ENCODE results near the gene ANP32E. TPM values are rescaled to one million over a fixed set of nuclear protein-coding genes. Genes with fewer than 3 reads are reported as not detected.

Gene ANP32E
- total and polyA plus RNA-seq, 8 donors: 4.8 to 15.3 (median 8.7) TPM

DNA sequence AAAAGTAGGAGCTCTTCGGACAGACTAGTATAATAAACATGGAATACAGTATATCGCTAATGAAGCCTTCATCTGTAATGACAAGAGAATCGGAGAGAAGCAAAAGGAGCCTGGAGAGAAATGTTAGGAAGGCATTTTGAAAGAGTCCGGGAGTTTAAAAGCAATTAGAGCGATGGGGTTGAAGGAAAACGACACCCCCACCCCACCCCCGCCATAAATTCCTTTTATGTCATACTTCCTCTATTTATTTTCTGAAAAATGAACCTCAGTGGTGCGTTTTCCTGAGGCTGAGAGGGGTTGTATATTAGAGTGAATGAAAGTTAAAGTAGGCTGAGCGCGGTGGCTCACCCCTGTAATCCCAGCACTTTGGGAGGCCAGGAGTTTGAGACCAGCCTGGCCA, 33.5 kb upstream of the ANP32E start:
- FAIRE-seq (no peak), DNase-seq (no peak), ATAC-seq (no peak)
- intact Hi-C loops (cut with DNase I): no loop called here
- peak overlapping the region in 2 of 4 donors; percentile 92 to 98 for H3K4me3 ChIP-seq
- H3K9me3 ChIP-seq: no peaks in the 10 kb centered on the region
- TF ChIP-seq, protein P1, sequence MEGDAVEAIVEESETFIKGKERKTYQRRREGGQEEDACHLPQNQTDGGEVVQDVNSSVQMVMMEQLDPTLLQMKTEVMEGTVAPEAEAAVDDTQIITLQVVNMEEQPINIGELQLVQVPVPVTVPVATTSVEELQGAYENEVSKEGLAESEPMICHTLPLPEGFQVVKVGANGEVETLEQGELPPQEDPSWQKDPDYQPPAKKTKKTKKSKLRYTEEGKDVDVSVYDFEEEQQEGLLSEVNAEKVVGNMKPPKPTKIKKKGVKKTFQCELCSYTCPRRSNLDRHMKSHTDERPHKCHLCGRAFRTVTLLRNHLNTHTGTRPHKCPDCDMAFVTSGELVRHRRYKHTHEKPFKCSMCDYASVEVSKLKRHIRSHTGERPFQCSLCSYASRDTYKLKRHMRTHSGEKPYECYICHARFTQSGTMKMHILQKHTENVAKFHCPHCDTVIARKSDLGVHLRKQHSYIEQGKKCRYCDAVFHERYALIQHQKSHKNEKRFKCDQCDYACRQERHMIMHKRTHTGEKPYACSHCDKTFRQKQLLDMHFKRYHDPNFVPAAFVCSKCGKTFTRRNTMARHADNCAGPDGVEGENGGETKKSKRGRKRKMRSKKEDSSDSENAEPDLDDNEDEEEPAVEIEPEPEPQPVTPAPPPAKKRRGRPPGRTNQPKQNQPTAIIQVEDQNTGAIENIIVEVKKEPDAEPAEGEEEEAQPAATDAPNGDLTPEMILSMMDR (IDR thresholded peaks at IDR 0.05): no peak
- H3K27ac ChIP-seq: peak overlapping the region in 2 of 4 donors; percentile 82 to 87
- H3K4me1 ChIP-seq: peaks cover 0 to 12% (median 0%) of the 10 kb centered on the region in 3 donors
- no peaks in the 10 kb centered on the region for H3K27me3 ChIP-seq
- 32 to 41% methylated on average over 10 of the region's 10 CpGs for WGBS, 2 donors
- peaks cover 0 to 15% (median 4%) of the 10 kb centered on the region in 3 donors for H3K36me3 ChIP-seq

GRCh38 chr1:150268705-150269403, 32.9 kb upstream of the ANP32E start, which contains the start of gene APH1A:
APH1A (minus strand) TSS chr1:150269016; CDS start chr1:150268810, 206 bp downstream.
- 1% methylated on average over 49 of the region's 49 CpGs for WGBS, 2 donors
- H3K27ac ChIP-seq: peak within 1 kb of the TSS; percentile 60 to 87 (median 78)
- FAIRE-seq: no peak
- H3K27me3 ChIP-seq: no peaks in the 10 kb centered on the region
- peak; percentile 99 for ATAC-seq
- intact Hi-C loops (cut with DNase I): no loop called here
- TF ChIP-seq, protein P1 (IDR thresholded peaks at IDR 0.05): no peak
- H3K9me3 ChIP-seq: no peaks in the 10 kb centered on the region
- peaks cover 0 to 15% (median 4%) of the 10 kb centered on the region in 3 donors for H3K36me3 ChIP-seq
- DNase-seq: peak; percentile 93 to 98 (median 94)
- peak within 1 kb of the TSS; percentile 48 to 98 (median 94) for H3K4me3 ChIP-seq
- H3K4me1 ChIP-seq: peaks cover 0 to 12% (median 0%) of the 10 kb centered on the region in 3 donors

DNA sequence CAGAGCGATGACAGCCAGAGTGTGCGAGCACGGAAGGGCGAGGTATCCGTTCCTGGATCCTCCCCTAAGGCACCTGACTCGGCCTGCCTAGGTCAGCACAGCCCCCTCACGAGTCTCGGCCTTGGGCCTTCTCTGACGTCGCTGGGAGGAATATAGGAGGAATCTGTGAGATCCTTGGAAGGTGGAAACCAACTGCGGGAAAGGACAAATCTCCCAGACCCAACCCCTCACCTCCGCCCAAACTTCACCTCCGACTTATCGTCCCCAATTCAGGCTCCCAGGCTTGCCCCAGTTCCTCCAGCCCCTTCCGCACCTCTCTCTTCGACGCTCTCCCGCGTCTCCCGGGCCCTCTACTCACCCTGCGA, 32.4 kb upstream of the ANP32E start:
- H3K27ac ChIP-seq: peak overlapping the region; percentile 60 to 87 (median 78)
- peaks cover 0 to 12% (median 0%) of the 10 kb centered on the region in 3 donors for H3K4me1 ChIP-seq
- 0% methylated on average over 21 of the region's 21 CpGs for WGBS, 2 donors
- H3K4me3 ChIP-seq: peak overlapping the region; percentile 48 to 98 (median 94)
- FAIRE-seq: no peak
- no peaks in the 10 kb centered on the region for H3K9me3 ChIP-seq
- peaks cover 0 to 15% (median 4%) of the 10 kb centered on the region in 3 donors for H3K36me3 ChIP-seq
- peak; percentile 46 to 67 (median 54) for ATAC-seq
- TF ChIP-seq, protein P1 (IDR thresholded peaks at IDR 0.05): no peak
- peak in 4 of 6 donors; percentile 29 to 54 (median 38) for DNase-seq
- H3K27me3 ChIP-seq: no peaks in the 10 kb centered on the region
- intact Hi-C loops (cut with DNase I): no loop called here

DNA sequence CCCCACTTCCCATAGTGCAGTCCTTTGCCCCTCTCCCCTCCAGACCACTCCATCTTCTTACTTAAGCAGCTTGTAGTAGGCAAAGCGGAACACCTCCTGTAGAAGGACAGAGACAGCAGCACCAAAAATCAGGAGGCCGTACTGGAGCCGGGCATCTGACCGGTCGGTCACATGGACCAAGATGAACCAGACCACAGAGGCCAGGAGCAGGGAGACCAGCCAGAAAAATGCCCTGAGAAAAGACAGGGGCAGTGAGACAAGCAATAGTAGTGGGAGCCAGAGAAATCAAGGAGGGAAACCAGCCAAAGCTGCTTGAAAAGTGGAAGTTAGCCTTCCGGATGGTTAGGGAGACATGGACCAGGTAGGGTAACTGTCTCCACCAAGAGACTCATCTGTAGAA, 32.0 kb upstream of the ANP32E start:
- 16 to 17% methylated on average over 6 of the region's 6 CpGs for WGBS, 2 donors
- Histone ChIP-seq H3K4me3 (peak overlapping the region; percentile 48 to 98 (median 94)), H3K9me3 (no peaks in the 10 kb centered on the region), H3K27ac (peak overlapping the region in 2 of 4 donors; percentile 82 to 87), H3K4me1 (peaks cover 0 to 12% (median 0%) of the 10 kb centered on the region in 3 donors), H3K27me3 (no peaks in the 10 kb centered on the region), H3K36me3 (peaks cover 0 to 15% (median 4%) of the 10 kb centered on the region in 3 donors)
- ATAC-seq: no peak
- intact Hi-C loops (cut with DNase I): no loop called here
- TF ChIP-seq, protein P1 (IDR thresholded peaks at IDR 0.05): no peak
- no peak for FAIRE-seq
- DNase-seq: no peak

DNA sequence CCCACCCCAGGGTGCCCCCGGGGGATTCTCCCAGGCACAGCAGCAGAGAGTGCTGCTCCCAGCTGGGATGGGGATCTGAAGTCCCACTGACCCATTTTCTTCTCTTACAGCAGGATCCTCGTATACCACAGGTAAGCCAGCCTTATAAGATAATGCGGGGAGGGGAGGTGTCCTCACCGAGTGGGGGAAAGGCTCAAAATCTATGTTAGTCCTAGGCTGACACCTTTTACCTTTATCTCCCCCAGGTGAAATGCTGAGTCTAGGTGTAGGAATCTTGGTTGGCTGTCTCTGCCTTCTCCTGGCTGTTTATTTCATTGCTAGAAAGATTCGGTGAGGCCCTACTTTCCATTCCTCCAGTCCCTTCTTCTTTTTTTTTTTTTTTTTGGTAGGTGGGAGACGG, 27.6 kb upstream of the ANP32E start:
- FAIRE-seq (no peak), ATAC-seq (no peak), DNase-seq (no peak)
- H3K27ac ChIP-seq: no peak overlapping the region
- H3K4me1 ChIP-seq: peaks cover 0 to 10% (median 0%) of the 10 kb centered on the region in 3 donors
- TF ChIP-seq, protein P1 (IDR thresholded peaks at IDR 0.05): no peak
- H3K36me3 ChIP-seq: peaks cover 0 to 15% (median 4%) of the 10 kb centered on the region in 3 donors
- H3K9me3 ChIP-seq: no peaks in the 10 kb centered on the region
- intact Hi-C loops (cut with DNase I): no loop called here
- 60 to 65% methylated on average over 6 of the region's 6 CpGs for WGBS, 2 donors
- no peaks in the 10 kb centered on the region for H3K27me3 ChIP-seq
- H3K4me3 ChIP-seq: no peak overlapping the region

All from pancreas (tissue), 10 donors.